Neural cell (in vitro differentiated cells): ENCODE measurements around the gene FAM76B.

Source experiments
- CTCF ChIP-seq: fragments of 450-650 bp; IDR thresholded peaks from 2 replicates; pipeline ENCODE4 v1.5.1; 2014; ENCODE audit warnings: antibody characterized with exemption, mild to moderate bottlenecking, moderate library complexity; ENCODE audit not compliant: poor library complexity, severe bottlenecking
- RAD21 ChIP-seq: fragments of 450-650 bp; conservative IDR thresholded peaks from 2 replicates; pipeline ENCODE4 v1.6.1; 2014; ENCODE audit warnings: antibody characterized with exemption, mild to moderate bottlenecking, moderate library complexity

GRCh38 chr11:95725196-95725595 is 64.4 kb downstream of the FAM76B start:
- TF ChIP-seq CTCF (no peak), RAD21 (no peak)
